Amniotic stem cell (primary cell): Measurements from ENCODE around the gene IRF2BP1.
"Not testable (repeated sequence)": the region's sequence is repeated elsewhere in the genome, so short reads cannot be mapped to it uniquely, and the experiment has no call there.

ENCODE experiments used
- DNase-seq: peaks from one replicate; lab custom pipeline; 2025; lab: John Stamatoyannopoulos, UW

Gene IRF2BP1

GRCh38 chr19:45901912-45902650, 16.1 kb upstream of the IRF2BP1 start, which contains the start of gene MYPOP:
TSS of gene MYPOP (minus strand) at chr19:45902613. CDS start at chr19:45901773, 840 bp downstream.
- DNase-seq = no peak

GRCh38 chr19:45901432-45901911, 15.5 kb upstream of the IRF2BP1 start:
- peak; percentile 11 for DNase-seq

DNA sequence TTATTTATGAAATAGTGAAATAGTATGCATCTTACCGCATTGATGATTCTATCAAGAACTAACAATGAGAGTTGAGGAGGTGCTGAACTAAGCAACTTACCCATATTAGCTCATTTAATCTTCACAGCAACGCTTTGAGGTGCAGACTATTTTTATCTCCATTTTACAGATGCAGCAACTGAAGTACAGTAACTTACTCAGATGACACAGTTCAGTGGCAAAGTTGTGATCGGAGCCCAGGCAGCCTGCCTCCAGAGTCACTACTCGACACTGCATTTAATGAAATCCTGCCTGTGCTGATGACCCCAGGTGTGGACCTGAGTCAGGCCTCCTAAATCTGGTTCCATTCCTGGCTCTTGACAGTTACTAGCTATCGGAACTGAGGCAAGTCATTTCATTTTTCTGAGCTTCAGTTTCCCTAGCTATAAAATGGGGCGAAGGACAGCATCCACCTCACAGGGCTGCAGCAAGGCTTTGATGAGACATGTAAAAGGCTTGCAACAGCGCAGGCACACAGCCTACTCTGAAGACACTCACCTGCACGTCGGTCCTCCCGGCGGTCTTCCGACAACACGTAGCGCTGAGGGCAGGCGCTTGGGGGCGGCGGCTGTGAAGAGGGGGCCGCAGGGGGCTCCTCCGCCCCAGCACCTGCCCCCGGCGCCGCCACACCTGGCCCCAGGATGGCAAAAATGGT, 14.9 kb upstream of the IRF2BP1 start:
- DNase-seq = no peak

DNA sequence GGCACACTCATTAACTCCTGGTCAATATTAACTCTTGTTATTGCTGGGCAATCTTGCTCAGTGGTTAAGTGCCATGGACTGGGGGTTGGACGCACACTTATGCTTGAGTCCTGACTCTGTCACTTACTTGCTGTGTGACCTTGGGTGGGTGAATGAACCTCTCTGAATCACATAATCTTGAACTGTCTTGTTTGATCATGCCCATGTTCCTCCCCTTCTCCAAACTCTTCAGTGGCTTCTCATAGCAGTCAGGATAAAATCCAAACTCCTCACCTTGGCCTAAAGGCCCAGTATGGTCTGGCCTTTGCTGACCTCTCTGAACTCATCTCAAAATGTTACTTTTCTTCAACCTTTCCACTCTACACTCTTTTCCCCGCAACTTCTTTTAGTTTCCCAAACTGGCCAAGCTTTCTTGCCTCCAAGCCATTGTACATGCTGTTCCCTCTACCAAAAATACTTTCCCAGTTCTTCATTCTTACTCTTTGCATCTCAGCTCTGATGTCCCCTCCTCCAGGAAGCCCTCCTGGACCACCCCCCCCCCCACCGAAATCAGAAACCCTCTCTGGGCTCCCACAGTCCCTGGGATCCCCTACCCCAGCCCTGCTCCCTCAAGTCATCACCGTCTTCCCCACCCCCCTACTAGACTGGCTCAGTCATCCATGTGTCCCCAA, 14.1 kb upstream of the IRF2BP1 start:
- DNase-seq = no peak

DNA sequence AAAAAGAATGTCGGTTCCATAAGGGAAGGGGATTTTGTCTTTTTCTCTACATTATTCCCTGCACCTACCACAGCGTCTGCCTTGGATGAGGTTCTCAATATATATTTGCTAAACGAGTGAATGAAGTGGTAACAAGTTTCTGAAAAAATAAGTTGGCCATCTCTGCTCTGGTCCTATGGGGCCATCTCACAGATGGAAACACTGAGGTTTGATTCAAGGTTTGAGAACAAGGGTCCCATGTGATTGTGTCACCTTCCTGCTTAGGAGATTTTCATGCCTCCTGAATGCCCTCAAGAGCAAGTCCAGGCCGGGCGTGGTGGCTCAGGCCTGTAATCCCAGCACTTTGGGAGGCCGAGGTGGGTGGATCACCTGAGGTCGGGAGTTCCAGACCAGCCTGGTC, 13.3 kb upstream of the IRF2BP1 start:
- DNase-seq = no peak

DNA sequence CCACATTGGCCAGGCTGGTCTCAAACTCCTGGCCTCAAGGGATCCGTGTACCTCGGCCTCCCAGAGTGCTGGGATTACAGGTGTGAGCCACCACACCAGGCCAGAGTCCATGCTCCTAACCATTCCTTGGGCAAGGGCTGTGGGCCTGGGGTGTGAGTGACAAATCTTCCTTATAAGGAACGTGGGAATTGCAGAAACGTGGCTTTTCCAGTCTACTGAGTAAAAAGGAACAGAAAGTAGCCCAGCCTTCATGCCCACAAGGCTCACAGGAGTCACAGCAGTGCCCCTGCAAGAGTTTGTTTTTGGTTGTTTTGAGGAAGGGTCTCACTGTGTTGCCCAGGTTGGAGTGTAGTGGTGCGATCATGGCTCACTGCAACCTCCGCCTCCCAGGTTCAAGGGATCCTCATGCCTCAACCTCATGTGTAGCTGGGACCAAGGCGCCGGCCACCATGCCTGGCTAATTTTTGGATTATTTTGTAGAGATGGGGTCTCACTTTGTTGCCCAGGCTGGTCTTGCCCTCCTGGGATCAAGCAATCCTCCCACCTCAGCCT, 11.4 kb upstream of the IRF2BP1 start:
- DNase-seq = no peak

DNA sequence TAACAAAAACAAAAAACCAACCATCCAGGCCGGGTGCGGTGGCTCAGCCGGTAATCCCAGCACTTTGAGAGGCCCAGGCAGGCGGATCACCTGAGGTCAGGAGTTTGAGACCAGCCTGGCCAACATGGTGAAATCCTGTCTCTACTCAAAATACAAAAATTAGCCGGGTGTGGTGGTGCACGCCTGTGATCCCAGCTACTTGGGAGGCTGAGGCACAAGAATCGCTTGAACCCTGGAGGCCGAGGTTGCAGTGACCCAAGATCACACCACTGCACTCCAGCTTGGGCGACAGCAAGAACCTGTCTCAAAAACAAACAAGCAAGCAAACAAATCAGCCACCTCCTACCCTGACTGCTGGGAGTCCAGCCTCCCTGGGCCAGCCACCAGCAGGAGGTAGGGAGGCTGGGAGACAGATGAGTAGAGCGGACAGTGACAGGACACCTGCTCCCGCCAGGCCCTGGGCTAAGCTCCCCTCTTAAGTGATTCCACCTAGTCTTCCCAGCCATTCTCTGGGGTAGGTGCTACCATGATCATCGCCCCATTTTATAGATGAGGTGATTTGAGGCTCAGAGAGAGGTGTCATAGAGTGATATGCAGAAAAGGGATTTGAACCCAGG, 10.2 kb upstream of the IRF2BP1 start:
- not testable (repeated sequence) for DNase-seq

- no peak for DNase-seq
Observed at GRCh38 chr19:45895519-45895972, 9.6 kb upstream of the IRF2BP1 start.

- no peak for DNase-seq
Observed at GRCh38 chr19:45890877-45891276, 4.9 kb upstream of the IRF2BP1 start.

DNA sequence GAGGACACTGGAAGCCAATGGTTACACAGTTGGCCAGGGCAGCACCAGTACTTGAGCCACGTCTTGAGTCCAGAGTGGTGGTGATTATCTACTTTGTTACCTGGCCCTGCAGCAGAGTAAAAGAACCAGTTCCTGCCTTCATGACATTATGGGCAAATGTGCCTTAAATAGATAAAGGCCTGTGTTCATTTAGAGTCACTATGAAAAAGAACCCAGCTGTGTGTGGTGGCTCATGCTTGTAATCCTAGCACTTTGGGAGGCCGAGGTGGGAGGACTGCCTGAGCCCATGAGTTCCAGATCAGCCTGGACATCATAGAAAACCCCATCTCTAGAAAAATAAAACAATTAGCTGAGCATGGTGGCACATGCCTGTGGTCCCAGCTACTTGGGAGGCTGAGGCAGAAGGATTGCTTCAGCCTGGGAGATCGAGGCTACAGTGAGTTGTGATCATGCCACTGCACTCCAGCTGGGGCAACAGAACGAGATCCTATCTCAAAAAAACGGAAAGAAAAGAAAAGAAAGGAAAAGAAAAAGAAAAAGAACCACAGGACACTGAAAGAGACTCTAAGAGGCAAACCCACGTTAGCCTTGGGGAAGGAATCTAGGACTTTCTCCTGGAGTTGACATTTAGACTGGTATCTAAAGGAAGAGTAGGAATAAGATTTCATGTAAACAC, 3.4 kb upstream of the IRF2BP1 start:
- no peak for DNase-seq

- DNase-seq = no peak
Observed at GRCh38 chr19:45887200-45887710, 1.3 kb upstream of the IRF2BP1 start.

DNA sequence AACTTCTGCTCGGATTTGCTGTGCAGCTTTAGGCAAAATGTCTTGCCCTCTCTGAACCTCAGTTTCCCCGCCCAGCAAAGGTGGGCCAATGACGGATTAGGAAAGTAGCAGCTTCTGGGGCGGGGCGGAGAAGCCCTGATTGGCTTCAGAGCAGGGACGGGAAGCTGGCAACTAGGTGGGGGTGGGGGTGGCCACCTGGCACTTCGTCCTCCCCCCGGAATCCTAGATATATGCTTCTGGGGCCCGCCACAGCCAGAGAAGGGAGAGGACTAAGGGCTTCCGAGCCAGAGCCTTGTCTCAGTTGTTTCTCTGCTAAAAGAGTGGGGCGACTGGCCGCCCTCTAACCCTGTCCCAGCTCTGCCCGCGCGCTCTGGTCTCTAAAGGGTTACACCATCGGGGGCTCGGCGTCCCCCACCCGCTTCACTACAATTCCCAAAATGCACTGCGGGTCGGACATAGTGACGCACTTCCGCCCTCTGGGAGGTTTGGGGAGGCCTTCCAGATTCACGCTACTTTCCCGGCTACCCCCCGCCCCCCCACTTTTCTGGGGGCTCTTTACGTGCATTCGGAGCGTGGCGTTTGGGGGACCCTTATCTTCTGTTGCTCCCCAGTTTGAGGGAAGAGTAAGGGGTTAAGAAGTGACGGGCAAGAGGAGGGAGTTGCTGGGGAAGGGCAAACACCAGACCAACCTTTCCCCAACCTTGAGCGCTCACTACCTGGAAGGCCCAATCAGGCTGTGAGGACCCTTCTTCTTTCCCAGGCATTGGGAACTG, 672 bp upstream of the IRF2BP1 start:
- DNase-seq = peak; percentile 93

DNA sequence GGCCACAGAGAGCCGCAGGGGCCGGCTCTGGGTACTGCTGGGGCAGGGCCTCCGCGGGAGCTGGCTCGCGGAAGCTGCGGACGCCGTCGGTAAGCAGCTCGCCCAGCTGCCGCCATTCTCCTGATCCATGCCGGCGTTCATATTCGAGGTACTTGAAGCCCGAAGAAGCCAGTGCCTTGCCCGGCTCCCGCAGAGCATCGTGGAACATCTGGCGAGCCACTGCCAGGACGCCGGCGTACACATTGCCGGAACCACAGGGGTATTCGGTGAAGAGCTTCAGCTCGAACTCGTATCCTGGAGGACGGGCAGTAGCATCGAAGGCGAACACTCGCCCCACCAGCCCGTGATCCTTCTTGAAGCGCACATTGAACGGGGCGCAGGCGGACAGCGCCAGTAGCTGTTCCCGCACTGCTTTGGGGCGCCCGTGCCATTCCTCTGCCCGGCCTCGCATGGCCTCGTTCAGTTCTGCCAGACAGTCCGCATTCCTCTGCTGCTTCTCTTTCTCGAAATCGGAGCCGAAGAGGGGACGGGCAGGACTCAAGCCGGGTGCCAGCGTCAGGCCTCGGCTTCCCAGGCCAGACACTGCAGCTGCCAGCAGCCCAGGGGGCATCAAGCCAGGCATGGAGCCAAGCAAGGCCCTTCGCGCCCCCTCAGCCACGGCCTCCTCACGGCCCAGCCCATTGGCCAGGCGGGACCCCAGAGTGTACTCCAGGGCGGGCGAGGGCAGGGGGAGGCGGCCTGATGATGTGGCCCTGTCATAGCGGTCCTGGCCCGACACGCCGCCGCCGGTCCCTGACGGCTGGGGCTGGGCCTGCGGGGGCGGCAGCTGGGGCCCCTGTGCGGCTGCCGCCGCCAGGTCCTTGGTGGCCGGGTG, 1.0 kb downstream of the IRF2BP1 start:
- no peak for DNase-seq

- DNase-seq = no peak
Observed at GRCh38 chr19:45883881-45884681, 1.9 kb downstream of the IRF2BP1 start.

DNA sequence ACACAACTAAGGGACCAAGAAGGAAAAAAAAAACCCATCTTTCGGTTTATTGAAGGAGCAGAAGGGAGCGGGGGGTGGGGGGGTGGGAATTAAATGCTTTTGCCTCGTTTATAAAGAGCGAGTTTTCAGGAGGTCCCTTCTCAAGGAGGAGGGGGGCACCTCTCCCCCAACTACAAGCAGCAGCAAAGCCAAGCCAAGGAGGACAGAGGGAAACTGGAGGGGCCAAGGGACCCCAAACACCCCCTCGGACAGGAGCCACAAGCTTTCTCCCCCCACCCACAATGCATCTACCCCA, 2.4 kb downstream of the IRF2BP1 start:
- DNase-seq = no peak

GRCh38 chr19:45882652-45883585, 3.0 kb downstream of the IRF2BP1 start:
- DNase-seq = peak; percentile 38

DNA sequence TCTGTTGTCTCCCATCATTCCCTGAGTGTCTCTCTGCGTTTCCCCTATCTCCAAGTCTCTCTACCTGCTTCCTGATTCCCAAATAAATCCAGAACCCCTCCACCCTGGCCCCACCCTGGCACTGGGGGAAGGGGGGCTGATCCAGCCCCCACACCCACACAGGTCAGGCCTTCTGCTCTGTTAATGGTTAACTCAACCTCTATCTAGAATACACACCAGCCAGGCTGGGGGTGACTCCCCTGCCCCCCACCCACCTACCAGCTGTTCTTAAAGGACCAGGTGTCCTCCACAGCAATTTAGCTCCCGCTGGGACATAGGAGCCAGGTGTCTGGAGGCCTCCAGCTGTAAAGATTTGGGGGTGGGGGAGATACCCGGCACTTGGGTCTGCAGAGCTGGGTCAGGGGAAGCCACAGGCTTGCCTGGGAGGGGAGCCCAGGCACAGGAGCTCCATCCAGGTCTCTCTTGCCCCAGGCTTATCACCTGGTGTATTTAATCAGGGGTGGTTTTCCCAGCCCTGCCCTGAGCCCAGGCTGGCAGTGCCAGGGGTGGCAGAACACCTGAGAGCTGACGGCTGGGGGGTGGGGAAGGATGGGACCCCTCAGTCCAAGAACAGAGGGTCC, 3.9 kb downstream of the IRF2BP1 start:
- no peak for DNase-seq
